CD4-positive, CD25-positive, alpha-beta regulatory T cell (primary cell): ENCODE results near the gene SLC39A13. TPM values are rescaled to one million over a fixed set of nuclear protein-coding genes. Genes with fewer than 3 reads are reported as not detected.
A peak's percentile ranks its signal among the peaks of the same experiment; 100 is the strongest.

ENCODE experiments used
- ATAC-seq, 2 donors: fragments of 150-1000 bp; cut with Tn5 transposase; one replicate each; pipeline ENCODE4 v1.10.0; 2021; ENCODE audit warnings: low read depth in 2 of 2, moderate number of reproducible peaks in 2 of 2, moderate library complexity in 1 of 2
- DNase-seq, 3 donors: peaks; one replicate each; pipeline versions ENCODE4 v3.0.0 to v3.0.0-alpha.2; 2012 to 2022; ENCODE audit warnings: mixed read lengths in 1 of 3
- H3K27ac ChIP-seq: one replicate; pipeline ENCODE4 v1.7.0; 2013; ENCODE audit warnings: mild to moderate bottlenecking, low read length; ENCODE audit not compliant: insufficient read depth, poor library complexity, severe bottlenecking
- H3K27me3 ChIP-seq: one replicate; pipeline ENCODE4 v1.7.0; 2013; ENCODE audit warnings: low read length; ENCODE audit not compliant: control insufficient read depth, insufficient read depth
- H3K36me3 ChIP-seq: one replicate; pipeline ENCODE4 v1.7.0; 2013; ENCODE audit warnings: mild to moderate bottlenecking, low read length, moderate library complexity; ENCODE audit not compliant: control insufficient read depth, insufficient read depth
- H3K4me1 ChIP-seq: 2 replicates; pipeline ENCODE4 v1.7.0; 2013; ENCODE audit warnings: mild to moderate bottlenecking, low read length; ENCODE audit not compliant: insufficient read depth, control insufficient read depth, poor library complexity, severe bottlenecking
- H3K4me3 ChIP-seq: one replicate; pipeline ENCODE4 v1.7.0; 2013; ENCODE audit warnings: low read depth, mild to moderate bottlenecking, low read length, moderate library complexity
- H3K9me3 ChIP-seq, 2 experiments: 1 replicate in 1 of 2; 2 replicates in 1 of 2; pipeline ENCODE4 v1.7.0; 2013; ENCODE audit warnings: low read length in 2 of 2, mild to moderate bottlenecking in 1 of 2, moderate library complexity in 1 of 2; ENCODE audit not compliant: control insufficient read depth in 2 of 2
- H3K27ac Mint-ChIP-seq, 3 donors: one replicate each; pipeline ENCODE4 v1.8.0; 2020 to 2022; ENCODE audit warnings: mild to moderate bottlenecking in 3 of 3, mixed read lengths in 3 of 3, moderate library complexity in 2 of 3
- H3K27me3 Mint-ChIP-seq: one replicate; pipeline ENCODE4 v1.8.0; 2022; ENCODE audit warnings: mild to moderate bottlenecking, mixed read lengths
- H3K36me3 Mint-ChIP-seq: one replicate; pipeline ENCODE4 v1.8.0; 2020; ENCODE audit warnings: mixed read lengths
- H3K4me1 Mint-ChIP-seq, 4 donors: one replicate each; pipeline ENCODE4 v1.8.0; 2020 to 2022; ENCODE audit warnings: mixed read lengths in 4 of 4, mild to moderate bottlenecking in 1 of 4
- H3K4me3 Mint-ChIP-seq, 4 donors: one replicate each; pipeline ENCODE4 v1.8.0; 2020 to 2022; ENCODE audit warnings: mild to moderate bottlenecking in 4 of 4, mixed read lengths in 4 of 4, moderate library complexity in 3 of 4
- H3K9me3 Mint-ChIP-seq, 7 donors: one replicate each; pipeline ENCODE4 v1.8.0; 2020 to 2022; ENCODE audit warnings: mixed read lengths in 7 of 7, mild to moderate bottlenecking in 3 of 7, moderate library complexity in 2 of 7
- polyA plus RNA-seq, 4 donors: library from polyadenylated mRNA; unstranded; fragments of 300-500 nt; fragmentation: Illumina TruSeq; gene quantifications; one replicate each; pipeline ENCODE4 v1.2.3, GENCODE V29; 2021
- total RNA-seq: library from RNA; stranded (reverse); gene quantifications from one replicate; pipeline ENCODE4 v1.2.3, GENCODE V29; 2022

SLC39A13 gene
- total and polyA plus RNA-seq, 5 donors from 2014 or later: 21.9 to 32.8 (median 24.4) TPM

GRCh38 chr11:47387944-47388696, 20.3 kb upstream of the SLC39A13 start:
- Mint-ChIP-seq H3K27ac (no peak overlapping the region), H3K27me3 (no peaks in the 10 kb centered on the region), H3K9me3 (no peaks in the 10 kb centered on the region), H3K4me3 (no peak overlapping the region), H3K36me3 (no peaks in the 10 kb centered on the region), H3K4me1 (peaks cover 0 to 43% (median 6%) of the 10 kb centered on the region in 4 donors)
- Histone ChIP-seq H3K27me3 (no peaks in the 10 kb centered on the region), H3K4me3 (no peak overlapping the region), H3K9me3 (no peaks in the 10 kb centered on the region), H3K36me3 (no peaks in the 10 kb centered on the region), H3K27ac (no peak overlapping the region), H3K4me1 (peaks cover 12% of the 10 kb centered on the region)
- ATAC-seq (no peak), DNase-seq (no peak)

- H3K27ac ChIP-seq: no peak overlapping the region
- H3K36me3 ChIP-seq: no peaks in the 10 kb centered on the region
- no peaks in the 10 kb centered on the region for H3K27me3 ChIP-seq
- Mint-ChIP-seq H3K4me1 (peaks cover 0 to 49% (median 6%) of the 10 kb centered on the region in 4 donors), H3K36me3 (no peaks in the 10 kb centered on the region), H3K9me3 (no peaks in the 10 kb centered on the region), H3K27ac (peak overlapping the region in 1 of 3 donors; percentile 75), H3K4me3 (no peak overlapping the region), H3K27me3 (no peaks in the 10 kb centered on the region)
- no peaks in the 10 kb centered on the region for H3K9me3 ChIP-seq
- DNase-seq (no peak), ATAC-seq (no peak)
- H3K4me3 ChIP-seq: no peak overlapping the region
- peaks cover 20% of the 10 kb centered on the region for H3K4me1 ChIP-seq
Observed at GRCh38 chr11:47388697-47389576, 19.5 kb upstream of the SLC39A13 start.

GRCh38 chr11:47389577-47390421, 18.6 kb upstream of the SLC39A13 start:
- no peaks in the 10 kb centered on the region for H3K36me3 ChIP-seq
- no peak for DNase-seq
- H3K4me3 ChIP-seq: no peak overlapping the region
- H3K27me3 ChIP-seq: no peaks in the 10 kb centered on the region
- Mint-ChIP-seq H3K9me3 (no peaks in the 10 kb centered on the region), H3K4me1 (peaks cover 0 to 57% (median 9%) of the 10 kb centered on the region in 4 donors), H3K27ac (peak overlapping the region; percentile 38 to 75 (median 73)), H3K36me3 (no peaks in the 10 kb centered on the region), H3K4me3 (peak overlapping the region in 1 of 4 donors; percentile 71), H3K27me3 (no peaks in the 10 kb centered on the region)
- ATAC-seq: no peak
- H3K9me3 ChIP-seq: no peaks in the 10 kb centered on the region
- no peak overlapping the region for H3K27ac ChIP-seq
- peaks cover 29% of the 10 kb centered on the region for H3K4me1 ChIP-seq

GRCh38 chr11:47390422-47390760, 18.0 kb upstream of the SLC39A13 start:
- Histone ChIP-seq H3K9me3 (no peaks in the 10 kb centered on the region), H3K36me3 (no peaks in the 10 kb centered on the region), H3K27me3 (no peaks in the 10 kb centered on the region), H3K4me1 (peaks cover 35% of the 10 kb centered on the region), H3K27ac (no peak overlapping the region), H3K4me3 (no peak overlapping the region)
- Mint-ChIP-seq H3K27me3 (no peaks in the 10 kb centered on the region), H3K27ac (peak overlapping the region in 2 of 3 donors; percentile 73 to 75), H3K4me1 (peaks cover 0 to 63% (median 9%) of the 10 kb centered on the region in 4 donors), H3K4me3 (no peak overlapping the region), H3K36me3 (no peaks in the 10 kb centered on the region), H3K9me3 (no peaks in the 10 kb centered on the region)
- ATAC-seq: no peak
- DNase-seq: no peak

DNA sequence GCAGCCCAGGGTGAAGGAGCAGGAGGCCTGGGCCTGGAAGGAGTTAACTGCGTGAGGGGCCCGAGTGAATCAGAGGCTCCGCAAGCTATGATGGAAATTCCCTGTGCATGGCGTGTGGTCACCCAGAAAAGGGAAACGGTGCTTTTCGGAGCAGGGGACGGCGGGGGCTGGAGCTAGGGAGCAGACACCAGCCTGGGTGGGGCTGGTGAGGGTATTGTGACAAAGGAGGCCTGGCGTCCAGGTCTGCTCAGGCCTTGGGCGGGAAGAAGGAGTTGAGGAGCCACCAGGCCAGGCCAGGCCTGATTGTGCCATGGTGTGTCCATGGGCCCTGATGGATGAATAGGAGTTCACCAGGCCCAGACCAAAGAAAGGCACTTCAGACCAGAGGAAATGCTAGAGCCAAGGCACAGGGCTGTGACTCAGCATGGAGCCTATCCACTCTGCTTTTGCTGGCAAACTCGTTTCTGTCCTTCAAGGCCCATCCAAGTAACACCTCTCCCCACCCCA, 17.3 kb upstream of the SLC39A13 start:
- H3K36me3 ChIP-seq: no peaks in the 10 kb centered on the region
- no peak overlapping the region for H3K4me3 Mint-ChIP-seq
- no peaks in the 10 kb centered on the region for H3K9me3 ChIP-seq
- peak in 1 of 2 donors; percentile 13 for ATAC-seq
- H3K27ac Mint-ChIP-seq: peak overlapping the region; percentile 36 to 95 (median 73)
- H3K27me3 ChIP-seq: no peaks in the 10 kb centered on the region
- no peak overlapping the region for H3K27ac ChIP-seq
- peaks cover 42% of the 10 kb centered on the region for H3K4me1 ChIP-seq
- DNase-seq: no peak
- H3K4me3 ChIP-seq: no peak overlapping the region
- peaks cover 0 to 70% (median 12%) of the 10 kb centered on the region in 4 donors for H3K4me1 Mint-ChIP-seq
- H3K36me3 Mint-ChIP-seq: no peaks in the 10 kb centered on the region
- H3K27me3 Mint-ChIP-seq: no peaks in the 10 kb centered on the region
- no peaks in the 10 kb centered on the region for H3K9me3 Mint-ChIP-seq

GRCh38 chr11:47391711-47392432, 16.5 kb upstream of the SLC39A13 start:
- H3K27me3 Mint-ChIP-seq: no peaks in the 10 kb centered on the region
- DNase-seq: no peak
- no peaks in the 10 kb centered on the region for H3K9me3 Mint-ChIP-seq
- Histone ChIP-seq H3K9me3 (no peaks in the 10 kb centered on the region), H3K36me3 (no peaks in the 10 kb centered on the region), H3K27ac (no peak overlapping the region), H3K4me3 (no peak overlapping the region), H3K4me1 (peaks cover 44% of the 10 kb centered on the region), H3K27me3 (no peaks in the 10 kb centered on the region)
- no peaks in the 10 kb centered on the region for H3K36me3 Mint-ChIP-seq
- H3K4me3 Mint-ChIP-seq: peak overlapping the region in 1 of 4 donors; percentile 8
- H3K27ac Mint-ChIP-seq: peak overlapping the region; percentile 46 to 74 (median 69)
- peaks cover 0 to 73% (median 12%) of the 10 kb centered on the region in 4 donors for H3K4me1 Mint-ChIP-seq
- ATAC-seq: no peak
